K562 (cell line): ENCODE data around the gene CORO6. TPM values are rescaled to one million over a fixed set of nuclear protein-coding genes. Genes with fewer than 3 reads are reported as not detected.
A peak's percentile ranks its signal among the peaks of the same experiment; 100 is the strongest.

Experiments used
- ATAC-seq: fragments of 200-7000 bp; cut with Tn5 transposase; 3 replicates; pipeline ENCODE4 v1.9.1; 2020; ENCODE audit warnings: moderate library complexity
- BruUV-seq: library from RNA; stranded (reverse); fragments of 400-500 nt; replicated peaks from 2 replicates; lab custom pipeline; 2021; lab: Mats Ljungman, UMichigan
- CTCF ChIA-PET: fragments of 300-600 bp; formaldehyde crosslinking; extraction: SDS; loops from one replicate; lab custom pipeline; 2021; ENCODE audit warnings: low intra/inter-chr PET ratio; lab: Yijun Ruan, JAX
- POLR2A ChIA-PET: fragments of 300-600, 350-650 bp; sonication (Branson Sonifier 250); formaldehyde crosslinking; extraction: SDS; loops from one replicate; lab custom pipeline; 2021; ENCODE audit warnings: antibody characterized with exemption, inconsistent platforms; lab: Yijun Ruan, JAX
- DNase-seq, 4 experiments: peaks; one replicate each; pipeline versions ENCODE4 v3.0.0 to v3.0.0-alpha.2; 2011 to 2018; ENCODE audit warnings: low spot score in 3 of 4, mixed read lengths in 3 of 4; ENCODE audit errors: extremely low read depth in 1 of 4
- FAIRE-seq: peaks from 2 replicates; lab custom pipeline; 2011; peaks lifted over from hg19 to GRCh38; lab: Jason Lieb, UNC
- H2AFZ ChIP-seq: 2 replicates; pipeline ENCODE4 v1.6.0; 2011; ENCODE audit warnings: low read depth, low read length, control low read depth, inconsistent platforms
- H3K27ac ChIP-seq: fragments of 200-600 bp; 3 replicates; pipeline ENCODE4 v1.8.0; 2011; ENCODE audit warnings: low read depth, mild to moderate bottlenecking, control low read depth, inconsistent platforms, low read length, moderate library complexity, mixed read lengths; ENCODE audit errors: extremely low read depth
- H3K27me3 ChIP-seq, 2 experiments: fragments of 300-600 bp in 1 of 2; 2 replicates in 1 of 2; 3 replicates in 1 of 2; pipeline versions ENCODE4 v1.6.0 to v1.8.0; 2011; ENCODE audit warnings: inconsistent platforms in 2 of 2, low read length in 2 of 2, mild to moderate bottlenecking in 1 of 2, mixed read lengths in 1 of 2, moderate library complexity in 1 of 2; ENCODE audit not compliant: control insufficient read depth in 2 of 2, insufficient read depth in 2 of 2
- H3K36me3 ChIP-seq: fragments of 300-600 bp; 3 replicates; pipeline ENCODE4 v1.8.0; 2011; ENCODE audit warnings: mild to moderate bottlenecking, low read length, inconsistent platforms; ENCODE audit not compliant: control insufficient read depth, insufficient read depth
- H3K4me1 ChIP-seq, 2 experiments: fragments of 200-600 bp in 1 of 2; replicated peaks in 1 of 2; 2 replicates in 1 of 2; 3 replicates in 1 of 2; pipeline versions ENCODE4 v1.5.1 to v1.8.0; 2011; ENCODE audit warnings: inconsistent platforms in 2 of 2, low read length in 2 of 2, mild to moderate bottlenecking in 1 of 2, mixed read lengths in 1 of 2, moderate library complexity in 1 of 2; ENCODE audit not compliant: control insufficient read depth in 2 of 2, insufficient read depth in 2 of 2
- H3K4me2 ChIP-seq: 2 replicates; pipeline ENCODE4 v1.6.1; 2011; ENCODE audit warnings: low read length, control low read depth, inconsistent platforms, mixed read lengths; ENCODE audit not compliant: insufficient read depth
- H3K4me3 ChIP-seq: fragments of 200-600 bp; sonication (generic), shearing (Covaris generic); 2 replicates; pipeline ENCODE4 v1.5.1; 2016; ENCODE audit warnings: control low read depth, inconsistent platforms
- H3K79me2 ChIP-seq: fragments of 200-600 bp; 3 replicates; pipeline ENCODE4 v1.8.0; 2011; ENCODE audit warnings: low read length, inconsistent platforms; ENCODE audit not compliant: control insufficient read depth, insufficient read depth
- H3K9ac ChIP-seq, 2 experiments: 2 replicates each; pipeline versions ENCODE4 v1.6.0 to v1.6.1; 2011; ENCODE audit warnings: low read depth in 2 of 2, low read length in 2 of 2, control low read depth in 1 of 2, inconsistent platforms in 1 of 2, mild to moderate bottlenecking in 1 of 2, mixed read lengths in 1 of 2; ENCODE audit not compliant: insufficient read depth in 1 of 2
- H3K9me1 ChIP-seq: one replicate; pipeline ENCODE4 v1.6.0; 2011; ENCODE audit warnings: inconsistent platforms, mild to moderate bottlenecking, low read length, moderate library complexity; ENCODE audit not compliant: control insufficient read depth, insufficient read depth
- H3K9me3 ChIP-seq: replicated peaks from 2 replicates; pipeline ENCODE4 v1.5.1; 2011; ENCODE audit warnings: low read depth, low read length, inconsistent platforms; ENCODE audit not compliant: control insufficient read depth, insufficient read depth
- H4K20me1 ChIP-seq: replicated peaks from 2 replicates; pipeline ENCODE4 v1.6.1; 2011; ENCODE audit warnings: low read length, inconsistent platforms, mixed read lengths; ENCODE audit not compliant: control insufficient read depth, insufficient read depth
- BCLAF1 ChIP-seq, 2 experiments: fragments of 450-650 bp in 1 of 2; IDR thresholded peaks; 2 replicates each; pipeline ENCODE4 v1.6.1; 2011 to 2017; ENCODE audit warnings: low read depth in 2 of 2, antibody characterized with exemption in 1 of 2, borderline replicate concordance in 1 of 2, low read length in 1 of 2, mild to moderate bottlenecking in 1 of 2, mixed read lengths in 1 of 2; ENCODE audit not compliant: control insufficient read depth in 1 of 2
- HSF4 ChIP-seq: fragments of 250-450 bp; sonication (Bioruptor Pico); IDR thresholded peaks from 2 replicates; pipeline ENCODE4 v2.1.2; 2022; ENCODE audit warnings: mild to moderate bottlenecking, moderate library complexity, borderline replicate concordance
- JUN ChIP-seq, 2 experiments: sonication (generic) in 1 of 2; formaldehyde crosslinking in 1 of 2; IDR thresholded peaks; 2 replicates each; pipeline versions ENCODE4 v1.6.1 to v1.8.0; 2012 to 2022; ENCODE audit warnings: borderline replicate concordance in 2 of 2, mild to moderate bottlenecking in 2 of 2, improper control_type of control experiment in 1 of 2, low read depth in 1 of 2, low read length in 1 of 2, missing genetic modification reagents in 1 of 2
- SMAD2 ChIP-seq: fragments of 150-350 bp; IDR thresholded peaks from 2 replicates; pipeline ENCODE4 v1.6.1; 2014; ENCODE audit warnings: low read depth, mild to moderate bottlenecking, low read length
- SMARCA4 ChIP-seq: fragments of 450-650 bp; IDR thresholded peaks from 2 replicates; pipeline ENCODE4 v1.6.1; 2016
- SNIP1 ChIP-seq: fragments of 450-650 bp; IDR thresholded peaks from 2 replicates; pipeline ENCODE4 v1.7.1; 2017; ENCODE audit warnings: low read depth, mild to moderate bottlenecking
- TARDBP ChIP-seq: fragments of 450-650 bp; IDR thresholded peaks from 2 replicates; pipeline ENCODE4 v1.6.1; 2016
- TCF15 ChIP-seq: fragments of 250-450 bp; sonication (Bioruptor Pico); IDR thresholded peaks from 2 replicates; pipeline ENCODE4 v1.8.0; 2022; ENCODE audit warnings: moderate library complexity, mild to moderate bottlenecking, inconsistent platforms
- ZNF175 ChIP-seq: fragments of 200-800 bp; sonication (Bioruptor generic); IDR thresholded peaks from 2 replicates; pipeline ENCODE4 v1.6.1; 2016; ENCODE audit warnings: low read depth, mild to moderate bottlenecking, missing genetic modification characterization, missing compliant biosample characterization
- ZNF212 ChIP-seq: fragments of 450-650 bp; formaldehyde crosslinking; IDR thresholded peaks from 2 replicates; pipeline ENCODE4 v1.4.0; 2020; ENCODE audit warnings: mild to moderate bottlenecking
- ZNF398 ChIP-seq: fragments of 250-450 bp; sonication (Bioruptor Pico); IDR thresholded peaks from 2 replicates; pipeline ENCODE4 v1.8.0; 2021; ENCODE audit warnings: moderate library complexity, mild to moderate bottlenecking, inconsistent platforms
- ZNF699 ChIP-seq: fragments of 250-450 bp; sonication (Bioruptor Pico); IDR thresholded peaks from 2 replicates; pipeline ENCODE4 v1.8.0; 2021; ENCODE audit warnings: mild to moderate bottlenecking, moderate library complexity; ENCODE audit not compliant: insufficient replicate concordance
- WGBS: fragments of 100-300 bp; shearing (Covaris generic); methylation state at CpG from one replicate; pipeline ENCODE4 v1.1.6; 2016; ENCODE audit warnings: low coverage, mixed read lengths; ENCODE audit not compliant: insufficient coverage; ENCODE audit errors: missing lambda C conversion rate; 5-methylcytosine and 5-hydroxymethylcytosine counted together
- in situ Hi-C: fragments of 300-500 bp; cut with MboI; formaldehyde crosslinking; loops from 4 replicates; pipeline ENCODE4 v1.15.0; 2018; ENCODE audit warnings: inconsistent platforms, mixed read lengths
- intact Hi-C: fragments of 100-400 bp; cut with micrococcal nuclease; formaldehyde crosslinking; loops from 2 replicates; pipeline ENCODE4 v1.14.2; 2022
- polyA plus RNA-seq, 8 experiments: library from polyadenylated mRNA; depleted of rRNA in 4 of 8; stranded (reverse) in 5 of 8; unstranded in 3 of 8; fragments of >200 nt; fragmentation: Nextera tagmentation in 2 of 8; fragmentation: Illumina TruSeq in 1 of 8; extraction: Ambion mirVana in 2 of 8; extraction: Trizol in 1 of 8; gene quantifications; 2 replicates each; pipeline versions ENCODE4 v1.2.1 to v1.2.3, GENCODE V29; 2011 to 2014; ENCODE audit warnings: inconsistent platforms in 1 of 8, missing spikeins in 1 of 8
- total RNA-seq, 7 experiments: library from RNA; depleted of rRNA in 6 of 7; stranded (reverse); fragments of >200 nt in 6 of 7; fragmentation: Illumina TruSeq in 2 of 7; extraction: Trizol in 2 of 7; gene quantifications; 2 replicates each; pipeline versions ENCODE4 v1.2.1 to v1.2.3, GENCODE V29; 2011 to 2021; ENCODE audit warnings: low replicate concordance in 1 of 7

Gene CORO6
- total and polyA plus RNA-seq, 9 of the 15 experiments (the other 6 are each of a cell fraction or from before 2014, with no cell fraction given), result 0.04 to 11.9 (median 2.4) TPM

- peaks cover 0 to 60% of the 10 kb centered on the region in 2 experiments; a peak in 2 of 5 replicates for H3K4me1 ChIP-seq
- no peaks in the 10 kb centered on the region for H4K20me1 ChIP-seq
- peak overlapping the region in 1 of 2 experiments; percentile 50; a peak in 1 of 4 replicates for H3K9ac ChIP-seq
- no TSS peak for BruUV-seq
- no peaks in the 10 kb centered on the region for H3K27me3 ChIP-seq
- intact Hi-C loops, result no loop called here
- H3K79me2 ChIP-seq, result no peaks in the 10 kb centered on the region
- no peak overlapping the region for H3K27ac ChIP-seq
- DNase-seq (no peak), FAIRE-seq (no peak), ATAC-seq (no peak)
- ChIA-PET POLR2A (interaction anchor here (1.1 to 3.6 kb wide), 2 partner anchors 10 to 39 kb away, joined by 3 to 25 read pairs; no protein-coding TSS in a partner anchor), CTCF (no interaction called here)
- no peak overlapping the region for H2AFZ ChIP-seq
- H3K9me3 ChIP-seq, result no peaks in the 10 kb centered on the region
- H3K4me2 ChIP-seq, result no peak overlapping the region
- peaks cover 2% of the 10 kb centered on the region for H3K9me1 ChIP-seq
- WGBS, result 96% methylated on average over 4 of the region's 9 CpGs
- in situ Hi-C loops, result no loop called here
- H3K4me3 ChIP-seq, result no peak overlapping the region
- H3K36me3 ChIP-seq, result peaks cover 65% of the 10 kb centered on the region; the same call in 2 of the 3 replicates
- no peak for TF ChIP-seq JUN (IDR thresholded peaks at IDR 0.05; ENCODE audit: borderline replicate concordance, low read depth, low read length)
- TF ChIP-seq JUN (CRISPR knock-in tag; IDR thresholded peaks at IDR 0.05; ENCODE audit: borderline replicate concordance), result no peak
- TF ChIP-seq ZNF212 (CRISPR knock-in tag), result no peak
- TF ChIP-seq HSF4 (CRISPR knock-in tag), result no peak
- no peak for TF ChIP-seq TCF15 (CRISPR knock-in tag)
- no peak for TF ChIP-seq ZNF398
- TF ChIP-seq ZNF175 (CRISPR knock-in tag), result no peak
- TF ChIP-seq ZNF699 (CRISPR knock-in tag), result no peak
- no peak for TF ChIP-seq TARDBP
- no peak for TF ChIP-seq BCLAF1 (IDR thresholded peaks at IDR 0.05; ENCODE audit: borderline replicate concordance in 1 of 2, control insufficient read depth in 1 of 2, low read depth in 2 of 2, low read length in 1 of 2)
- TF ChIP-seq SNIP1, result no peak
- no peak for TF ChIP-seq SMARCA4
- TF ChIP-seq SMAD2, result no peak
Observed at GRCh38 chr17:29577001-29577370, 45.7 kb downstream of the CORO6 start.
